ENCODE data around the gene OR9Q1.

Gene OR9Q1

GRCh38 chr11:58142761-58143160 lies 119.1 kb downstream of the OR9Q1 start:
- Histone ChIP-seq H3K9me3 (ENCODE audit: control insufficient read depth, insufficient read depth, low read depth, low read length) (no peaks in the 10 kb centered on the region), H3K4me3 (ENCODE audit: low read depth, low read length) (no peak overlapping the region), H3K36me3 (ENCODE audit: control insufficient read depth in 2 of 2, insufficient read depth in 1 of 2, low read length in 2 of 2) (no peaks in the 10 kb centered on the region), H3K4me1 (ENCODE audit: control insufficient read depth, insufficient read depth, low read length) (no peaks in the 10 kb centered on the region), H3K27ac (ENCODE audit: extremely low read depth, low read depth, low read length) (no peak overlapping the region)
- ChIA-PET POLR2A (no interaction called here), CTCF (no interaction called here)
- TF ChIP-seq SCRT2 (tag by site-specific recombination; IDR thresholded peaks at IDR 0.05) (no peak), ZNF302 (tag by site-specific recombination; IDR thresholded peaks at IDR 0.05; ENCODE audit: low read depth) (no peak), ZNF549 (tag by site-specific recombination; IDR thresholded peaks at IDR 0.05) (no peak), ZNF2 (tag by site-specific recombination; IDR thresholded peaks at IDR 0.05) (no peak), RBAK (tag by site-specific recombination; IDR thresholded peaks at IDR 0.05) (no peak), ZNF184 (tag by site-specific recombination; IDR thresholded peaks at IDR 0.05) (no peak), ZNF621 (tag by site-specific recombination; IDR thresholded peaks at IDR 0.05) (no peak), ZNF830 (tag by site-specific recombination; IDR thresholded peaks at IDR 0.05; ENCODE audit: low read depth) (no peak), ZBTB21 (tag by site-specific recombination; IDR thresholded peaks at IDR 0.05) (no peak), KLF8 (tag by site-specific recombination; IDR thresholded peaks at IDR 0.05) (no peak), MZF1 (tag by site-specific recombination; IDR thresholded peaks at IDR 0.05; ENCODE audit: borderline replicate concordance) (no peak), ZNF19 (tag by site-specific recombination; IDR thresholded peaks at IDR 0.05; ENCODE audit: low read depth) (no peak), ZNF354C (tag by site-specific recombination; IDR thresholded peaks at IDR 0.05; ENCODE audit: borderline replicate concordance, low read depth) (no peak), ZNF792 (tag by site-specific recombination; IDR thresholded peaks at IDR 0.05) (no peak), GLIS2 (tag by site-specific recombination; IDR thresholded peaks at IDR 0.05) (no peak)

- H3K4me3 ChIP-seq (ENCODE audit: low read depth, low read length): no peak overlapping the region
- ChIA-PET CTCF (no interaction called here), POLR2A (no interaction called here)
- H3K27ac ChIP-seq (ENCODE audit: extremely low read depth, low read depth, low read length): no peak overlapping the region
- no peaks in the 10 kb centered on the region for H3K36me3 ChIP-seq (ENCODE audit: control insufficient read depth in 2 of 2, insufficient read depth in 1 of 2, low read length in 2 of 2)
- TF ChIP-seq ZNF266 (tag by site-specific recombination; IDR thresholded peaks at IDR 0.05; ENCODE audit: low read depth): no peak
- no peak for TF ChIP-seq IKZF3 (tag by site-specific recombination; IDR thresholded peaks at IDR 0.05)
- TF ChIP-seq ZNF548 (tag by site-specific recombination; IDR thresholded peaks at IDR 0.05): no peak
- no peak for TF ChIP-seq BCL11B (tag by site-specific recombination; IDR thresholded peaks at IDR 0.05; ENCODE audit: low read depth)
- no peak for TF ChIP-seq ZNF624 (tag by site-specific recombination; IDR thresholded peaks at IDR 0.05)
- no peak for TF ChIP-seq ZSCAN5A (tag by site-specific recombination; IDR thresholded peaks at IDR 0.05)
- TF ChIP-seq ZNF76 (tag by site-specific recombination; IDR thresholded peaks at IDR 0.05; ENCODE audit: borderline replicate concordance, low read depth): no peak
- no peak for TF ChIP-seq ATF2 (tag by site-specific recombination; IDR thresholded peaks at IDR 0.05; ENCODE audit: low read depth)
- TF ChIP-seq PATZ1 (tag by site-specific recombination; IDR thresholded peaks at IDR 0.05): no peak
- TF ChIP-seq ZNF416 (tag by site-specific recombination; IDR thresholded peaks at IDR 0.05): no peak
- TF ChIP-seq CTCF (tag by site-specific recombination; IDR thresholded peaks at IDR 0.05): no peak
- H3K9me3 ChIP-seq (ENCODE audit: control insufficient read depth, insufficient read depth, low read depth, low read length): no peaks in the 10 kb centered on the region
- H3K4me1 ChIP-seq (ENCODE audit: control insufficient read depth, insufficient read depth, low read length): no peaks in the 10 kb centered on the region
Observed at GRCh38 chr11:58152781-58153180, 129.1 kb downstream of the OR9Q1 start.
